Vagina (tissue), 2 donors: Measurements from ENCODE around the gene PRKAG2.
"Not testable (repeated sequence)": the region's sequence is repeated elsewhere in the genome, so short reads cannot be mapped to it uniquely, and the experiment has no call there.

Source experiments
- POLR2AphosphoS5 ChIP-seq, 2 donors: sonication (generic); formaldehyde crosslinking; IDR thresholded peaks; one replicate each; pipeline ENCODE4 v1.9.0; 2017; ENCODE audit warnings: antibody characterized with exemption in 2 of 2, mild to moderate bottlenecking in 2 of 2, low read depth in 1 of 2; ENCODE audit not compliant: insufficient read depth in 1 of 2
- TF ChIP-seq, protein P1 (sequence below), 3 experiments: fragments of 450-650 bp in 2 of 3; fragments of 200-600 bp in 1 of 3; sonication (generic) in 1 of 3; IDR thresholded peaks; one replicate each; pipeline ENCODE4 v1.5.1; 2017 to 2019; ENCODE audit warnings: antibody characterized with exemption in 3 of 3, mild to moderate bottlenecking in 2 of 3, moderate library complexity in 2 of 3

DNA sequence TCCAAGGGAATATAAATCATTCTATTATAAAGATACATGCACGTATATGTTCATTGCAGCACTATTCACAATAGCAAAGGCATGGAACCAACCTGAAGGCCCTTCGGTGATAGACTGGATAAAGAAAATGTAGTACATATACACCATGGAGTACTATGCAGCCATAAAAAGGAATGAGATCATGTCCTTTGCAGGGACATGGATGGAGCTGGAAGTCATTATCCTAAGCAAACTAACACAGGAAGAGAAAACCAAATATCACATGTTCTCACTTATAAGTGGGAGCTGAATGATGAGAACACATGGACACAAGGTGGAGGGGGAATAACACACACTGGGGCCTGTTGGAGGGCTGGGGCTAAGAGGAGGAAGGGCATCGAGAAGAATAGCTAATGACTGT lies 30.2 kb upstream of the PRKAG2 start:
- not testable (repeated sequence) for TF ChIP-seq POLR2AphosphoS5 (IDR thresholded peaks at IDR 0.05; ENCODE audit: insufficient read depth in 1 of 2, low read depth in 1 of 2)
- TF ChIP-seq, protein P1, sequence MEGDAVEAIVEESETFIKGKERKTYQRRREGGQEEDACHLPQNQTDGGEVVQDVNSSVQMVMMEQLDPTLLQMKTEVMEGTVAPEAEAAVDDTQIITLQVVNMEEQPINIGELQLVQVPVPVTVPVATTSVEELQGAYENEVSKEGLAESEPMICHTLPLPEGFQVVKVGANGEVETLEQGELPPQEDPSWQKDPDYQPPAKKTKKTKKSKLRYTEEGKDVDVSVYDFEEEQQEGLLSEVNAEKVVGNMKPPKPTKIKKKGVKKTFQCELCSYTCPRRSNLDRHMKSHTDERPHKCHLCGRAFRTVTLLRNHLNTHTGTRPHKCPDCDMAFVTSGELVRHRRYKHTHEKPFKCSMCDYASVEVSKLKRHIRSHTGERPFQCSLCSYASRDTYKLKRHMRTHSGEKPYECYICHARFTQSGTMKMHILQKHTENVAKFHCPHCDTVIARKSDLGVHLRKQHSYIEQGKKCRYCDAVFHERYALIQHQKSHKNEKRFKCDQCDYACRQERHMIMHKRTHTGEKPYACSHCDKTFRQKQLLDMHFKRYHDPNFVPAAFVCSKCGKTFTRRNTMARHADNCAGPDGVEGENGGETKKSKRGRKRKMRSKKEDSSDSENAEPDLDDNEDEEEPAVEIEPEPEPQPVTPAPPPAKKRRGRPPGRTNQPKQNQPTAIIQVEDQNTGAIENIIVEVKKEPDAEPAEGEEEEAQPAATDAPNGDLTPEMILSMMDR (IDR thresholded peaks at IDR 0.05), result not testable (repeated sequence)
